H1 (cell line): Measurements from ENCODE around the gene RBM6. TPM values are rescaled to one million over a fixed set of nuclear protein-coding genes. Genes with fewer than 3 reads are reported as not detected.

Source experiments
- CTCF ChIA-PET: fragments of 300-600 bp; sonication (Branson Sonifier 250); formaldehyde crosslinking; loops from one replicate; lab custom pipeline; 2021; ENCODE audit not compliant: partially characterized antibody; lab: Charles Lee
- POLR2A ChIA-PET: fragments of 300-600 bp; sonication (Branson Sonifier 250); formaldehyde crosslinking; loops from one replicate; lab custom pipeline; 2021; ENCODE audit warnings: inconsistent platforms; ENCODE audit not compliant: partially characterized antibody; lab: Charles Lee
- DNase-seq, 2 experiments: peaks; one replicate each; pipeline versions ENCODE4 v3.0.0 to v3.0.0-alpha.2; 2010 to 2022; ENCODE audit warnings: low spot score in 2 of 2, low read depth in 1 of 2, mixed read lengths in 1 of 2
- FAIRE-seq: peaks from 2 replicates; lab custom pipeline; 2011; peaks lifted over from hg19 to GRCh38; lab: Jason Lieb, UNC
- H2AFZ ChIP-seq: 2 replicates; pipeline ENCODE4 v1.8.1; 2012; ENCODE audit warnings: low read length, inconsistent platforms
- H2AK5ac ChIP-seq: 2 replicates; pipeline ENCODE4 v1.6.1; 2013; ENCODE audit warnings: low read depth, low read length
- H2BK120ac ChIP-seq: replicated peaks from 2 replicates; pipeline ENCODE3; 2013; ENCODE audit warnings: low read depth, low read length, inconsistent platforms
- H2BK12ac ChIP-seq: 2 replicates; pipeline ENCODE4 v1.6.1; 2013; ENCODE audit warnings: low read depth, low read length
- H2BK15ac ChIP-seq: 2 replicates; pipeline ENCODE4 v1.6.1; 2013; ENCODE audit warnings: low read length
- H2BK20ac ChIP-seq: 2 replicates; pipeline ENCODE4 v1.6.1; 2013; ENCODE audit warnings: low read length
- H2BK5ac ChIP-seq: 2 replicates; pipeline ENCODE4 v1.6.1; 2013; ENCODE audit warnings: low read depth, low read length
- H3K14ac ChIP-seq: 2 replicates; pipeline ENCODE4 v1.6.1; 2013; ENCODE audit warnings: inconsistent platforms; ENCODE audit not compliant: insufficient read length
- H3K18ac ChIP-seq: 2 replicates; pipeline ENCODE4 v1.6.1; 2013; ENCODE audit warnings: low read length; ENCODE audit errors: extremely low read depth
- H3K23ac ChIP-seq: 2 replicates; pipeline ENCODE4 v1.6.1; 2013; ENCODE audit warnings: inconsistent platforms; ENCODE audit not compliant: insufficient read length
- H3K23me2 ChIP-seq: 2 replicates; pipeline ENCODE4 v1.6.1; 2013; ENCODE audit warnings: low read depth, low read length
- H3K27ac ChIP-seq: 2 replicates; pipeline ENCODE4 v1.6.1; 2011; ENCODE audit warnings: low read depth, low read length, inconsistent platforms
- H3K27me3 ChIP-seq, 4 experiments: replicated peaks in 1 of 4; 1 replicate in 1 of 4; 2 replicates in 3 of 4; pipeline versions ENCODE4 v1.6.1 to v1.8.1; 2011 to 2013; ENCODE audit warnings: low read length in 3 of 4, mild to moderate bottlenecking in 3 of 4, inconsistent platforms in 2 of 4, mixed read lengths in 2 of 4, moderate library complexity in 1 of 4; ENCODE audit not compliant: control insufficient read depth in 3 of 4, insufficient read depth in 3 of 4; ENCODE audit errors: extremely low read depth in 1 of 4
- H3K36me3 ChIP-seq, 4 experiments: 2 replicates each; pipeline versions ENCODE4 v1.6.1 to v1.8.1; 2011 to 2013; ENCODE audit warnings: mild to moderate bottlenecking in 4 of 4, low read length in 3 of 4, moderate library complexity in 2 of 4, control low read depth in 1 of 4, inconsistent platforms in 1 of 4; ENCODE audit not compliant: insufficient read depth in 4 of 4, control insufficient read depth in 2 of 4
- H3K4ac ChIP-seq: replicated peaks from 2 replicates; pipeline ENCODE3; 2013; ENCODE audit warnings: low read length, low read depth, mixed read lengths, inconsistent platforms; ENCODE audit not compliant: insufficient read length
- H3K4me1 ChIP-seq, 4 experiments: replicated peaks in 1 of 4; 1 replicate in 1 of 4; 2 replicates in 3 of 4; pipeline versions ENCODE4 v1.6.1 to v1.8.1; 2011 to 2013; ENCODE audit warnings: low read length in 3 of 4, inconsistent platforms in 2 of 4, mixed read lengths in 1 of 4; ENCODE audit not compliant: insufficient read depth in 4 of 4, control insufficient read depth in 3 of 4
- H3K4me2 ChIP-seq, 2 experiments: 2 replicates each; pipeline versions ENCODE4 v1.6.1 to v1.8.1; 2011 to 2013; ENCODE audit warnings: low read depth in 2 of 2, low read length in 2 of 2, control low read depth in 1 of 2, inconsistent platforms in 1 of 2, mild to moderate bottlenecking in 1 of 2; ENCODE audit not compliant: insufficient read depth in 1 of 2
- H3K4me3 ChIP-seq, 4 experiments: fragments of 200-600, 300-600 bp in 1 of 4; sonication (generic), shearing (Covaris generic), sonication (Bioruptor Twin) in 1 of 4; 2 replicates each; pipeline versions ENCODE4 v1.5.1 to v1.8.1; 2011 to 2016; ENCODE audit warnings: low read length in 4 of 4, low read depth in 3 of 4, control low read depth in 2 of 4, inconsistent platforms in 2 of 4, mild to moderate bottlenecking in 2 of 4, mixed read lengths in 1 of 4, moderate library complexity in 1 of 4; ENCODE audit not compliant: insufficient read depth in 2 of 4; ENCODE audit errors: extremely low read depth in 1 of 4
- H3K56ac ChIP-seq: replicated peaks from 2 replicates; pipeline ENCODE3; 2013; ENCODE audit warnings: low read depth, mild to moderate bottlenecking, mixed read lengths, low read length, inconsistent platforms; ENCODE audit not compliant: insufficient read length
- H3K79me1 ChIP-seq: 2 replicates; pipeline ENCODE4 v1.6.1; 2013; ENCODE audit warnings: low read depth, low read length, control low read depth
- H3K79me2 ChIP-seq, 2 experiments: 2 replicates each; pipeline versions ENCODE4 v1.6.1 to v1.8.1; 2012 to 2013; ENCODE audit warnings: low read length in 2 of 2, mild to moderate bottlenecking in 2 of 2, inconsistent platforms in 1 of 2; ENCODE audit not compliant: insufficient read depth in 2 of 2, control insufficient read depth in 1 of 2
- H3K9ac ChIP-seq, 4 experiments: replicated peaks in 1 of 4; 1 replicate in 1 of 4; 2 replicates in 3 of 4; pipeline versions ENCODE4 v1.6.1 to v1.8.1; 2011 to 2013; ENCODE audit warnings: low read depth in 3 of 4, low read length in 3 of 4, control low read depth in 2 of 4, mild to moderate bottlenecking in 2 of 4, moderate library complexity in 2 of 4, inconsistent platforms in 1 of 4; ENCODE audit errors: extremely low read depth in 1 of 4
- H3K9me3 ChIP-seq, 2 experiments: 2 replicates each; pipeline versions ENCODE4 v1.6.1 to v1.8.1; 2012 to 2013; ENCODE audit warnings: mild to moderate bottlenecking in 2 of 2, moderate library complexity in 2 of 2, control low read depth in 1 of 2, inconsistent platforms in 1 of 2, low read depth in 1 of 2, low read length in 1 of 2, mixed read lengths in 1 of 2; ENCODE audit not compliant: insufficient read depth in 2 of 2
- H4K20me1 ChIP-seq, 2 experiments: replicated peaks in 1 of 2; 2 replicates each; pipeline versions ENCODE3 to v1.8.1; 2011 to 2013; ENCODE audit warnings: inconsistent platforms in 2 of 2, low read length in 2 of 2, mild to moderate bottlenecking in 1 of 2; ENCODE audit not compliant: insufficient read depth in 2 of 2, control insufficient read depth in 1 of 2
- H4K5ac ChIP-seq: 2 replicates; pipeline ENCODE4 v1.6.1; 2013; ENCODE audit warnings: low read length, low read depth, mixed read lengths, inconsistent platforms; ENCODE audit not compliant: insufficient read length
- H4K8ac ChIP-seq: 2 replicates; pipeline ENCODE4 v1.8.0; 2013; ENCODE audit warnings: mild to moderate bottlenecking, moderate library complexity, low read length, inconsistent platforms; ENCODE audit not compliant: insufficient read depth; ENCODE audit errors: extremely low read depth
- H4K91ac ChIP-seq: replicated peaks from 2 replicates; pipeline ENCODE3; 2013; ENCODE audit warnings: low read length, mixed read lengths, inconsistent platforms; ENCODE audit not compliant: insufficient read length
- ASH2L ChIP-seq: fragments of 200-600, 300-600 bp; sonication (generic); IDR thresholded peaks from one replicate; pipeline ENCODE4 v1.7.1; 2017; ENCODE audit warnings: low read length
- ATF2 ChIP-seq: IDR thresholded peaks from 2 replicates; pipeline ENCODE4 v1.6.1; 2012; ENCODE audit warnings: low read length, inconsistent platforms
- CBX5 ChIP-seq: fragments of 300-800, 300-1000 bp; sonication (generic); IDR thresholded peaks from 2 replicates; pipeline ENCODE4 v1.7.1; 2016; ENCODE audit warnings: antibody characterized with exemption, low read length, low read depth
- CHD2 ChIP-seq: IDR thresholded peaks from 2 replicates; pipeline ENCODE4 v1.6.1; 2012; ENCODE audit warnings: low read length, improper control_type of control experiment
- CREB1 ChIP-seq: IDR thresholded peaks from 2 replicates; pipeline ENCODE4 v1.6.1; 2012; ENCODE audit warnings: inconsistent platforms
- JUN ChIP-seq: IDR thresholded peaks from 2 replicates; pipeline ENCODE4 v1.6.1; 2011; ENCODE audit warnings: low read depth, mild to moderate bottlenecking, improper control_type of control experiment, low read length
- JUND ChIP-seq: IDR thresholded peaks from 2 replicates; pipeline ENCODE4 v1.6.1; 2011; ENCODE audit warnings: mild to moderate bottlenecking, improper control_type of control experiment, low read length
- MAFK ChIP-seq: IDR thresholded peaks from 2 replicates; pipeline ENCODE4 v1.6.1; 2012; ENCODE audit warnings: low read depth, mild to moderate bottlenecking, improper control_type of control experiment, low read length
- POLR2A ChIP-seq, 2 experiments: IDR thresholded peaks; 1 replicate in 1 of 2; 2 replicates in 1 of 2; pipeline ENCODE4 v1.6.1; 2011; ENCODE audit warnings: low read depth in 2 of 2, low read length in 2 of 2, mild to moderate bottlenecking in 2 of 2; ENCODE audit errors: control extremely low read depth in 1 of 2
- POU5F1 ChIP-seq: IDR thresholded peaks from 2 replicates; pipeline ENCODE4 v1.6.1; 2011; ENCODE audit warnings: low read depth, mild to moderate bottlenecking, low read length, moderate library complexity
- SIX5 ChIP-seq: IDR thresholded peaks from 2 replicates; pipeline ENCODE4 v1.6.1; 2011; ENCODE audit warnings: mild to moderate bottlenecking, low read depth, low read length
- SP2 ChIP-seq: IDR thresholded peaks from 2 replicates; pipeline ENCODE4 v1.6.1; 2012; ENCODE audit warnings: mild to moderate bottlenecking, low read length, inconsistent platforms
- SRF ChIP-seq: IDR thresholded peaks from 2 replicates; pipeline ENCODE4 v1.6.1; 2011; ENCODE audit warnings: mild to moderate bottlenecking, low read depth, low read length, moderate library complexity
- WGBS, 2 experiments: shearing (Covaris generic) in 1 of 2; methylation state at CpG; one replicate each; pipeline versions ENCODE4 v1.1.6 to v1.1.7; 2013 to 2015; ENCODE audit warnings: low lambda C conversion rate in 2 of 2, mixed read lengths in 2 of 2, inconsistent platforms in 1 of 2, low coverage in 1 of 2, missing lambda C conversion rate in 1 of 2; ENCODE audit not compliant: insufficient replicate concordance in 2 of 2, insufficient coverage in 1 of 2, insufficient read length in 1 of 2; ENCODE audit errors: extremely low coverage in 1 of 2, missing lambda C conversion rate in 1 of 2; 5-methylcytosine and 5-hydroxymethylcytosine counted together
- polyA plus RNA-seq, 7 experiments: library from polyadenylated mRNA; depleted of rRNA in 3 of 7; stranded (reverse) in 5 of 7; unstranded in 2 of 7; fragments of >200 nt in 5 of 7; fragments of 200-250 nt in 2 of 7; gene quantifications; 1 replicate in 5 of 7; 2 replicates in 1 of 7; 4 replicates in 1 of 7; pipeline versions ENCODE4 v1.2.1 to v1.2.3, GENCODE V29; 2011 to 2013; ENCODE audit warnings: missing spikeins in 2 of 7, mixed read lengths in 2 of 7
- total RNA-seq: library from RNA; stranded (reverse); fragmentation: NEBNext Ultra II Directional; extraction: Animal tissue kit (Norgen Biotek cat#: 25700); gene quantifications from 2 replicates; pipeline ENCODE4 v1.2.1, GENCODE V29; 2021

RBM6 gene
- total and polyA plus RNA-seq, 2 of the 8 experiments (the other 6 are each of a cell fraction or from before 2014, with no cell fraction given): 30.6 to 80.1 TPM

GRCh38 chr3:49925485-49925884, 14.5 kb upstream of the RBM6 start:
- no peak overlapping the region for H4K91ac ChIP-seq
- H3K79me1 ChIP-seq: no peaks in the 10 kb centered on the region
- no peak overlapping the region for H3K14ac ChIP-seq
- no peaks in the 10 kb centered on the region for H3K9me3 ChIP-seq
- no peaks in the 10 kb centered on the region for H4K20me1 ChIP-seq
- no peak overlapping the region for H2AFZ ChIP-seq
- POLR2A ChIA-PET: interaction anchor here (1.2 kb wide), 1 partner anchor 13 kb away, joined by 3 read pairs; no protein-coding TSS in a partner anchor
- H3K23ac ChIP-seq: no peak overlapping the region
- FAIRE-seq (no peak), DNase-seq (no peak)
- H3K23me2 ChIP-seq: no peaks in the 10 kb centered on the region
- H2BK120ac ChIP-seq: no peak overlapping the region
- H2BK12ac ChIP-seq: no peak overlapping the region
- no peak overlapping the region for H3K27ac ChIP-seq
- no peak overlapping the region for H3K4me3 ChIP-seq
- no peak overlapping the region for H4K8ac ChIP-seq
- no peaks in the 10 kb centered on the region for H3K36me3 ChIP-seq
- H3K27me3 ChIP-seq: no peaks in the 10 kb centered on the region
- H3K9ac ChIP-seq: no peak overlapping the region
- H2AK5ac ChIP-seq: no peak overlapping the region
- no peak overlapping the region for H4K5ac ChIP-seq
- H3K4me1 ChIP-seq: peaks cover 2 to 4% (median 3%) of the 10 kb centered on the region in 4 experiments; a peak in 5 of 7 replicates
- H2BK15ac ChIP-seq: no peak overlapping the region
- CTCF ChIA-PET: interaction anchor here (1.1 to 3.0 kb wide), 7 partner anchors 10 to 84 kb away, joined by 3 to 17 read pairs (median 4); partner anchors contain the start of gene RBM6
- no peak overlapping the region for H3K4me2 ChIP-seq
- no peak overlapping the region for H3K56ac ChIP-seq
- H3K18ac ChIP-seq: no peak overlapping the region
- H2BK5ac ChIP-seq: no peak overlapping the region
- H3K4ac ChIP-seq: no peak overlapping the region
- no peak overlapping the region for H2BK20ac ChIP-seq
- 93% methylated on average over 2 of the region's 2 CpGs; no CpG with 5 or more reads in 1 of the 2 experiments for WGBS, 2 experiments
- no peaks in the 10 kb centered on the region for H3K79me2 ChIP-seq
- TF ChIP-seq SP2: no peak
- no peak for TF ChIP-seq CBX5
- no peak for TF ChIP-seq POU5F1
- TF ChIP-seq ATF2: no peak
- no peak for TF ChIP-seq CREB1
- TF ChIP-seq ASH2L: no peak
- TF ChIP-seq SRF: no peak
- no peak for TF ChIP-seq MAFK
- no peak for TF ChIP-seq SIX5
- no peak for TF ChIP-seq POLR2A (IDR thresholded peaks at IDR 0.05; ENCODE audit: control extremely low read depth in 1 of 2, low read depth in 2 of 2, low read length in 2 of 2)
- no peak for TF ChIP-seq JUN
- TF ChIP-seq CHD2: no peak
- no peak for TF ChIP-seq JUND
